Activated CD4-positive, CD25-positive, alpha-beta regulatory T cell treated with anti-CD3 and anti-CD28 coated beads, Interleukin-2, amount 50 U/mL, for 24 hours (primary cell): ENCODE measurements around the gene MACF1.

Source experiments
- ATAC-seq, 2 donors: fragments of 150-1000 bp; cut with Tn5 transposase; one replicate each; pipeline ENCODE4 v1.10.0; 2021; ENCODE audit warnings: mild to moderate bottlenecking in 1 of 2, moderate library complexity in 1 of 2

Gene MACF1

GRCh38 chr1:39305555-39305954 is 101.1 kb downstream of the MACF1 start:
- no peak for ATAC-seq

DNA sequence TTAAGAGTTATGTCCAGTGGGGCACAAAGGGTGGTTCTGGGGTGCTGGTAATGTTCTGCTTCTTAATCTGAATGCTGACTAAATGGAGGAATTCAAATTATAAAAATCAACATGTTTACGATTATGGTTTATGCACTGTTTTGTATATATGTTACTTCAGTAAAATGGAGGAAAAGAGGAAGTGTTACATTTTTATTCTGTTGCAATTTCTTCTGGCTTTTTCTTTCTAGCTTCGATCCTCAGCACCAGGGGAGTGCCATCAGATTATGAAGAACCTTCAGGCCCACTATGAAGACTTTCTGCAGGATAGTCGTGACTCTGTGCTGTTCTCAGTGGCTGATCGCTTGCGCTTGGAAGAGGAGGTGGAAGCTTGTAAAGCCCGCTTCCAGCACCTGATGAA is 105.5 kb downstream of the MACF1 start:
- ATAC-seq = no peak

DNA sequence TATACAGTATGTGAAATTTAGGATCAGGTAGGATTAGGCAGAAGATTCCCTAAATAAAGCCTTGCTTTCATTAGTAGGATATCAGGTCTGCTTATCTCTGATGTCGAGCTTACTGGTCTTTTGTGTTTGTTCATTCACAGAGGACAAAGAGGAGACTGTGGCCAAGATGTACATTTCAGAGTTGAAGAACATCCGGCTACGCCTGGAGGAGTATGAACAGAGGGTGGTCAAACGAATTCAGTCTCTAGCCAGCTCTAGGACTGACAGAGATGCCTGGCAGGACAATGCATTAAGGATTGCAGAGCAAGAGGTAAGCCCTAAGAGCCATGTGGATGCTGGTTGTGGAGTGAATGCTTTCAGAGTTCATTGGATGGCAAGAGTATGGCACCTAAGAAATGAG is 106.2 kb downstream of the MACF1 start:
- no peak for ATAC-seq

- no peak for ATAC-seq
Observed at GRCh38 chr1:39317111-39317510, 112.6 kb downstream of the MACF1 start.

DNA sequence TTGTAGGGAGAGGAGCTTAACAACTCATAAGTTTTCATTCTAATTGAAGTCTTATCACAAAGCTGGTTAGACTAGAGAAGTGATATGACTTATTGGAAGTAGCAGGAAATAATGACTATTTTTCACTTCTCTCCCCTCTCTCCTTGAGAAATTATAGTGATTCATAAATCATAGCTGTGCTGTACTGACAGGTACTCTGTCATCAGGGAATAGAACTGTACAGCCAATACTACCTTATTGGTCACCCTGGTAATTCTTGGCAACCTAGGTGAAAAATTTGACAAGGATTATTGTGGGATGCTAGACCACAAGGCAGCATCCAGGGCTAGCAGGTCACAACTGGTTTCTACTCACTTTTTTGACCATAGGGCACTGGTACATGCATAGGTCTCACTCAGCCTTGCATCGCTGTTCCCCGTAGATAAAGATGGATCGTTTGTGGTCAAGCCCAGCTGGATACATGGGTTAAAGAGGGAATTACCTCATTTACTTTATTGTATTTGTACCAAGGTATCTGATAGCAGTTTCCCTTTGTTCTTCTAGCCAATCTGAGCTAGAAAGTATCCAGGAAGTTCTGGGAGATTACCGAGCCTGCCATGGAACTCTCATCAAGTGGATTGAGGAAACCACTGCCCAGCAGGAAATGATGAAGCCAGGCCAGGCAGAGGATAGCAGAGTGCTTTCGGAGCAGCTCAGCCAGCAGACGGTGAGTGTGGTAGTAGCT is 113.6 kb downstream of the MACF1 start:
- no peak for ATAC-seq

DNA sequence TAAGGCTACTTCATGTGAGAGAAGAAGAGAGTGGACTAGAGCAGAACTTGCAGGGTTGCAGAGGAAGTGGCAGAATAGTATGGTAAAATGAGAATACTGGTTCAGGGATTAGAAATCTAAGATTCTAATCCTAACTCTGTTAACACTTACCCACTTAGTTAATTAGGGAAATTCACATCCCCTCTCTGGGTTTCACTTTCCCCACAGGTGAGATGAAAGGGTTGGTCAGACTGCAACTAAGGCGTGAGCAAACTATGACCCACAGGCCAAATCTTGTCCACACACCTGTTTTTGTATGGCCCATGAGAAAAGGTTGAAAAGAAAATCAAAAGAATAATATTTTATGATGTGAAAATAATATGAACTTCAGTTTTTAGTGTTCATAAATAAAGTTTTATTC is 117.5 kb downstream of the MACF1 start:
- no peak for ATAC-seq

DNA sequence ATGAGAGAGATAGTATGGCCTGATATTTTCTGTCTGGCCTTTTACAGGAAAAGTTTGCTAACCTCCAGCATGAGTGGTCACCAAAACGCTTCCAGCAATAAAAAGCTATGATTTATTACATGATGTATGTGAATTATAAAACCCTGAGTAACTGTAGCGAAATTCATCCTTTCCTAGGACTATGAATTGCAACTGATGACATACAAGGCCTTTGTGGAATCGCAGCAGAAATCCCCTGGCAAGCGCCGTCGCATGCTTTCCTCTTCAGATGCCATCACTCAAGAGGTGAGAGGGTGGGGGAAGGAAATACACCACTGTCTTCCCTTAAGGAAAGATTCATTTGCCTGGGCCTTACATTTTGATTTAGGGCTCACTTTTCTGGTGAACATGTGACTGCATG is 117.9 kb downstream of the MACF1 start:
- no peak for ATAC-seq

GRCh38 chr1:39324888-39325287 is 120.4 kb downstream of the MACF1 start:
- ATAC-seq = no peak

GRCh38 chr1:39326836-39327235 is 122.3 kb downstream of the MACF1 start:
- ATAC-seq = no peak

DNA sequence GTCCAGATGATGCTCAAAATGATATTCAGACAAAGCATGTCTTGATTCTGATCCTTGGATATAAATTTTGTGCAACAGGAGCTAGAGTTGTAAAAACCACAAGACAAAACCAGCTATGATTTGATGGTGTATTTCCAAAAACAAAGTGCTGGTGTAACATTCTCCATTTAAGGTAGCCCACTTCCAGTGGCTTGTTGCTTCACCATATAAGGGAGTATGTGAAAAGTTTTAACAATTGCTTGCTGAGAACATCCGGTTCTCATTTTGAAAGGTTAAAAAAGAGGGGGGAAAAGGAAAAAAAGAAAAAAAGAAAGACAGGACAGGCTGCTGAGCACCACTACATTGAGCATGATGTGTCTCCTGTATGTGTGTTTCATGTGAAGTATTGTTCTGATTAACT is 123.6 kb downstream of the MACF1 start:
- ATAC-seq = no peak

DNA sequence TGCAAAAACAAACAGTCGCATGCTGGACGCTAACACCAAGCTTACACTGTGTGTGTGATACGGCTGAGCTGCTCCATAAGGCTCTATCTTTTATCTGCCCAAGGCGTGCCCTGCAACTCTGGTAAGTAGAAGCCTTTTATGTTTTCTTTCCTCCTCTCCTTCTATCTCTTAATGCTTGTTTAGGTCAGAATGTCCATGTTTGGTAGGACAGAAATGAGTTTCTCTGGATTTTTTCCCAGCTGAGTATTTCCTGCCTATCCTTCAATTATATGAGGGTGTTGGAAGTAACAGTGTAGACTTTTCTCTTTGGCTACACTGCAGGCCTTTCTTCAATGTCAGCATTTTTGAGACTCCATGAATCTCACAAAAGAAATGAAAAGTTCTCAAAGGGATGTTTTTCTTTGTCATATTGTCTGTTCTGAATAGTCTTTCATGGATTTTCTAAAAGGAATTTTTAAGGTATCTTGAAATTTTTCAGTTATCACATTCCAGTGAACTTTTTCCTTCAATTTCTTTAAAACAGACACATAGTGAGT is 124.2 kb downstream of the MACF1 start:
- ATAC-seq = no peak

DNA sequence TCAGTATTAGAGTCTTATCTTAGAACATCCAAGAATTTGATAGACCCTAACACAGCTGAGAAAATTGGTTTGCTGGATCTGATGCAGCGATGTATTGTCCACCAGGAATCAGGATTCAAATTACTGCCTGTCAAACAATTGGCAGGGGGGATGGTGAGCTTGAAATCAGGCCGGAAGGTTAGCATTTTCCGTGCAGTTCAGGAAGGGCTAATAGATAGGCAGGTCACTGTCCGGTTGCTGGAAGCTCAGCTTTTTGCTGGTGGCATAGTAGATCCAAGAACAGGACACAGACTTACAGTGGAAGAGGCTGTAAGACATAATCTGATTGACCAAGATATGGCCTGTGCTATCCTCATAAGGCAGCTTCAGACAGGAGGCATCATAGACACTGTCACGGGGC is 127.2 kb downstream of the MACF1 start:
- no peak for ATAC-seq

GRCh38 chr1:39332291-39332690 is 127.8 kb downstream of the MACF1 start:
- no peak for ATAC-seq

DNA sequence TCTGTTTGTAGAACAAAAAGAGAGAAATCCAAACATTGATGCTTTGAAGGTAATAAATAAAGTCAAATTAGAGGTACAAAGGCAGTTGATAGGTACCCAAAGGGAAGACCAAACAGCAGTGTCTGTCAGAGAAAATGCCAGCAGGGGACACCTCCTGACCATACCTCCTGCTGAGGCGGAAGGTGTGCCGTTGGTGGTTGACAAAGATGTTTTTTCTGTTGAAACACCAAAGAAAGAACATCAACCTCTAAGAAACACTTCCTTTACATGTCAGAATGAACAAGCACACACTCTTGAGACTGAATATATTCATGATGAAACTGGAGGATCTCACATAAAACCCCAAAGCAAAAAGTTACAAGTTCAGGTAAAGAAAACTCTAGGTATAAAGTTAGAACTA is 128.3 kb downstream of the MACF1 start:
- ATAC-seq = no peak

DNA sequence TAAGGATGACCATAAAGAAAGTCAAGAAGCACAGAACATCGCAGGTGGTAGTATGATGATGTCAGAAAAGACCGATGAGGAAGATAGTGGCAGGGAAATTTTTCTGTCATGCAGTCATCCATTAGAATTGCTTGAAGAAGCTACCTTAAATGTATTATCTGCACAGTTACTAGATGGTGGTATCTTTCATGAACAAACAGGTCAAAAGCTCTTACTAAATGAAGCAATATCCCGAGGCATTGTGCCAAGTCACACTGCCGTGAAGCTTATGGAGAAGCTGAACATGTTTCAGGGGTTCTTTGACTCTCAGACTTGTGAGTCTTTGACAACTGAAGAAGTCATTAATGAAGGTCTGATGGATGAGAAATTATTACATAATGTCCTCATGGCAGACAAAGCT is 128.8 kb downstream of the MACF1 start:
- no peak for ATAC-seq

GRCh38 chr1:39335216-39335615 is 130.7 kb downstream of the MACF1 start:
- no peak for ATAC-seq

DNA sequence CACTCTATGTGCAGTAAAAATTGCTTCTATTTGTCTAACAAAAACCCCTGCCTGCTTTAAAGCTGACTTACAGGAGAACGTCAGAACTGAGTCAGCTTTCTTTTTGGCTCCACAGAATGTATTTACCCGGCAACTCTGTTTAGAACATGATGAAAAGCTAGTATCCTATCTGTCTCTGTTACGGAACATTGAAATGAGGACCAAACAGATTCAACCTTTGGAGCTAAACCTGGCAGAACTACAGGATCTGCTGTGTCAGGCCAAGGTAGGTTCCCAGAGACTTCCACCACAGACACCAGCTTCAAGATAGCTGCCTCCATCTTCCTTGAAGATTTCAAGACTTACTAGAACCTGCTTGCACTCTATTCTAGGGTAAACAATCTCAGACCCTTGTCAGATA is 132.6 kb downstream of the MACF1 start:
- ATAC-seq = no peak

DNA sequence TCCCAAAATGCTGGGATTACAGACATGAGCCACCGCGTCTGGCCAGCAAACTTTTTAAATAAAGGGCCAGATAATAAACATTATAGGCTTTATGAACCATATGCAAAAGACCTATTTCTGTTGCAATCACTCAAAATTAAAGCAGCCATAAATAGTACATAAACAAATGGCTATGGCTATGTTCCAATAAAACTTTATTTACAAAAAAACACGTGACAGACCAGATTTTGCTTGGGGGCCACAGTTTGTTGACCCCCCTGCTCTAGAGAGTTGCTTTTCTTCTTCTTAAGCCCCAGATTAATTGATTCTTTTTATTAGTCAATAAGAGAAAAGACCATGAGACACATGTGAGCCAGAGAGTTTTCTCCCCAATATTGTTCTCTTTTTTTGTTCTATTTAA is 138.3 kb downstream of the MACF1 start:
- no peak for ATAC-seq

DNA sequence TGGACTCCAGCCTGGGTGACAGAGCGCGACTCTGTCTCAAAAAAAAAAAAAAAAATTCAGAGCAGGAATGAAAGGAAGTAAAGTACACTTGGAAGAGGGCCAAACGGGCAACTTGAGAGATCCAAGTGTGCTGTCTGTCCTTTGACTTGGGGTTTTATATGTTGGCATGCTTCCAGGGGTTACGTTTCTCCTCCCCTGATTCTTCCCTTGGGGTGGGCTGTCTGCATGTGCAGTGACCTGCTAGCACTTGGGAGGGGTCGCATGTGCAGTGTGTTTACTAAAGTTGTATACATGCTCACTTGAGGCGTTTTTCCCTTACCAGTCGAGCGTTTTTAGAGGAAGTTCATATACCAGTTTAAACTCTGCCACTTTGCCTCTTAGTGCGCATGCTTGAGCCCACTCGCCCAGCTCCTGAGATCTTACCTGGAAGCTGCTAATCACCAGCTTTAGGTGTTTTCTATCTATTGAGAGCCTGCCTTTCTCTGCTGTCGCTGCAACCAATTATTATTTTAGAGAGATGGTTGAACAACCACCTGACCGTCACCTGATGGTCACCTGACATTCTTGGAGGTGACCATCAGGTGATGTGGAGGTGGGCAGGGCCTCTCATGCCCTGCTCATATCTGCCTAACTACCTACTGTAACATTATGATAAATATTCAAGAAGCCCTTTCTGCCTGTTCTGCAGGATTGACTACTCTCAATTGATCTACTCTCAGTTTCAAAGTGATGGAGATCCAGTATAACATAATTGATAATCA is 140.1 kb downstream of the MACF1 start:
- no peak for ATAC-seq

DNA sequence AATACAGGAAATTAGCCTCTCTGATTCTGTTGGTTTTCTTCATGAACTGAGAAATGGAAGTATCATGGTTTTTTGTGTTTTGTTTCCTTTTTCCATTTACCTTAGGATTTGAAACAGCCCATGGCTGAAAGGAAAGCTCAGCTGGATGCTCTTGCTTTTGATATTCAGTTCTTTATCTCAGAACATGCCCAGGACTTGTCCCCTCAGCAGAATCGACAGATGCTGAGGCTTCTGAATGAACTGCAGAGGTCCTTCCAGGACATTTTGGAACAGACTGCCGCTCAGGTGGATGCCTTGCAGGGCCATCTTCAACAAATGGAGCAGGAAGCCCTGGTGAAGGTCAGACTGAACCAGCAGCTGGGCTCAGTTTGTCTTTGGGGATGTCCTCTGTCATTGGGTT is 142.4 kb downstream of the MACF1 start:
- ATAC-seq = no peak

DNA sequence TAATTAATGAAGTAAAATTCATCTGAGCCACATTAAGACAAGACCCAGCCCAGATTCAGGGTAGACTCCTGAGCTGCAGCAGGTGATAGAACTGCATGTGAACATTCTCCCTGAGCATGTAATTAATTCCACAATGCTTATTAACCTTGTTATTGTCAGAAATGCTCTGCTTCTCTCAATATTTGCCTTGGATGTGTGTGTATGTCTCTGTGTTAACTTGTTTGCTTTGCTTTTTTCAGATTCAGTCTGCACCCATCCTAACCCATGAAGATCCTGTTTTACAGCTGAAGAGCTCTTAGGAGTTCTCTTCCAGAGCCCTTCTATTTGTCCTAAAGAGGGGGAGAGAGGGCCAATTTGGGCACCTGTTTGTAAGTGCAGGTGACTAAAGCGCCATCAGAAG is 143.8 kb downstream of the MACF1 start:
- no peak for ATAC-seq

DNA sequence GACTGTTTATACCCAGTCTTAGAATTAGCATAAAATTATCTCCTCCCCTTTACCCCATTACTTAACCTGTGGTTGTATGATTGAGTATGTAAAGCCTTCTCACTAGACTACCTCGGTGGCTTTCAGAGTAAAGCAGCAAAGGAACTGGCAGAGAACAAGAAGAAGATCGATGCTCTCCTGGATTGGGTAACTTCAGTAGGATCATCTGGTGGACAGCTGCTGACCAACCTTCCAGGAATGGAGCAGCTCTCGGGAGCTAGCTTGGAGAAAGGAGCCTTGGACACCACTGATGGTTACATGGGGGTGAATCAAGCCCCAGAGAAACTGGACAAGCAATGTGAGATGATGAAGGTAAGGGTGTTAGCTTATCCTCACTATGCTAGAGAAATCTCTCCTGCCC is 148.4 kb downstream of the MACF1 start:
- ATAC-seq = no peak

DNA sequence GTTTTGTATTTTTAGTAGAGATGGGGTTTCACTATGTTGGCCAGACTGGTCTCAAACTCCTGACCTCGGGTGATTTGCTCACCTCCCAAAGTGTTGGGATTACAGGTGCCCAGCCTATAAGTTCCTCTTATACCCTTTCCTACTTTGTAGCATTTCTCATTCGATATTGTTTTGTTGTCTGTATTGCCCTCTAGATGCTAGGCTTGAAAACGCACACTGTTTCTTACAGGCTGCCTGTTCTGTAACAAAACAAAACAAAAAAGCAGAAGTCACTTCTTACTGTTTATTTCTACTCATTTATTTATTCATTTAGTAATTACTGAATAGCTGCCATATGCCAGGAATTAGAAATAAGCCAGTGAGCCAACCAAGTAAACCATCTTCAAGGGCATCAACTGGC is 150.1 kb downstream of the MACF1 start:
- ATAC-seq = no peak

DNA sequence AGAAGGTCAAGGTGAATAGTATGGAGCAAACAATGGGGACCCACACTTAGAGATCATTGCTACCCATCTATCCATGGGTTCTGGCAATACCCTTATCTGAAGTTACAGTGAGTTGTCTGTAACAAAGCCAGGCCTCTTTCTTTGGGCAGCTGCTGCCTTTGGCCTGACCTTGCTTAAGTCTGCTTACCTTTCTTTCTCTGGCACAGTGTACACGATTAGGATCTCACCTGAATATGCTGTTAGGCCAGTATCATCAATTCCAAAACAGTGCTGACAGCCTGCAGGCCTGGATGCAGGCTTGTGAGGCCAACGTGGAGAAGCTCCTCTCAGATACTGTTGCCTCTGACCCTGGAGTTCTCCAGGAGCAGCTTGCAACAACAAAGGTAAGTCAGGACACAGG is 154.0 kb downstream of the MACF1 start:
- ATAC-seq = no peak
